Measurements from ENCODE around the gene CTNNA3.
"Not testable (repeated sequence)": the region's sequence is repeated elsewhere in the genome, so short reads cannot be mapped to it uniquely, and the experiment has no call there.

Gene CTNNA3

DNA sequence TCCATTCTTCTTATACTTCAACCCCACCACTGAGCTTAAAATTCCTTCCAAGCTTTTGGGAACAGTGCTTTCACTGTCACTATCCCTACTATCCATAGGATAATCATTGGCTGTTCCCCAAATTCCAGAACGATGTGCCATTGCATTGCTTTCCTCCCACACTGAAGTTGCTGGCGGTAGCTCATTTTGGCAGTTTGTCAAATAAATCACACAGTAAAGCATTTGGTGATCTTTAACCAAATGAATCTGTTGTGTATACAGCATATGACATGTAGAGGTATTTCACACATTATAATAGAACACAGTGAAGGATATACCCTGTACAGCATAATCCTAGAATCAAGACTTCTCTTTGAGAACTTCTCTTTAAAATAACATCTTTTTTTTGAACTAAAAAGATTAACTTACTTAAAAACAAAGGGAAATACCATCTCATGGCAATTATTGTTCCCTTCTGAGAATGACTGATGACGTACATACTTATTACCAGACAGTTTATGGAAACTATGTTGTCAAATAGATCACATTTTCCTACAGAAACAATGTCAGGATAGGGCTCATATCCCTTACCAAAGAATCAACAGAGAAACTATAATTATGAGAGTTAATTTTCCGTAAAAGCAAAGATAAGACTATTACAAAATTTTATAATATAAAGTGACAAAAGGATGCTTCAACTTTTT lies 93.6 kb downstream of the CTNNA3 start:
- DNase-seq (ENCODE audit: low read depth) = no peak

DNA sequence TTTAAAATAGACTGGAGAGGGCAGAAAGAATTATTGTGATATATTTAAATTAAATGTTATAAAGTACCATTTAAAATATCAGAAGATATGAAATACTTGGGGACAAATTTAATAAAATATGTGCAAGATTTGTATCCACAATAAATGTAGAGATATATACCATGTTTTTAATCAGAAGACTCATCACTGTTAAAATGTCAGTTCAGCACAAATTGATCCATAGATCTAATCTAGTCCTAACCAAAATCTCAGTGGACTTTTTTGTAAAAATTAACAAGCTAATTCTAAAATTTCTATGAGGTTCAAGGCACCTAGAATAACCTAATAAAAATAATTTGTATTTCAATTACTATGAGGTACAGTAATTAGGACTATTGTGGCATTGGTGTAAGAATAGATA lies 96.4 kb downstream of the CTNNA3 start:
- no peak for DNase-seq (ENCODE audit: low read depth)

DNA sequence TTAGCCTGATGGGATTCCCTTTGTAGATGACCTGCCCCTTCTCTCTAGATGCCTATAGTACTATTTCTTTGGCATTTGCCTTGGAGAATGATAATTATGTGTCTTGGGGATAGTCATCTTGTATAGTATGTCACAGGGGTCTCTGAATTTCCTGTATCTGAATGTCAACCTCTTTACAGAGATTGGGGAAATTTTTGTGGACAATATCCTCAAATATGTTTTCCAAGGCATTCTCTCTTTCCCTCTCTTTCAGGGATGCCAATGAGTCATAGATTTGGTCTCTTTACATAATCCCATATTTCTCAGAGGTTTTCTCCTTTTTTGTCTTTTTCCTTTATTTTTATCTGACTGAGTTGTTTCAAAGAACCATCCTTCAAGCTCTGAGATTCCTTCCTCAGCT lies 99.4 kb downstream of the CTNNA3 start:
- no peak for DNase-seq (ENCODE audit: low read depth)

DNA sequence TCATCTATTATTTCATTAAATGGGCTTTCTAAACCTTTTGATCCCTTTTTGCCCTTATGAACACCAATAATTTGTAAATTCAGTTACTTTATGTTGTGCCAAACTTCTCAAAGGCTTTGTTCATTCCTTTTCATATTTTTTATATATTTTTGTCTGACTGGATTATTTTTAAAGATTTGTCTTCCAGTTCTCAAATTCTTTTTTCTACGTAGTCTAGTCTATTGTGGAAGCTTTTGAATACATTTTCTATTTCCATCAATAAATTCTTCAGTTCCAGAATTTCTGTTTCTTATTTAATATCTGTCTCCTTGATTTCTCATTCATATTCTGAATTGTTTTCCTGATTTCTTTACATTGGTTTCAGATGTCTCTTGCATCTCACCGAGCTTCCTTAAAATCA lies 108.2 kb downstream of the CTNNA3 start:
- no peak for DNase-seq (ENCODE audit: low read depth)

DNA sequence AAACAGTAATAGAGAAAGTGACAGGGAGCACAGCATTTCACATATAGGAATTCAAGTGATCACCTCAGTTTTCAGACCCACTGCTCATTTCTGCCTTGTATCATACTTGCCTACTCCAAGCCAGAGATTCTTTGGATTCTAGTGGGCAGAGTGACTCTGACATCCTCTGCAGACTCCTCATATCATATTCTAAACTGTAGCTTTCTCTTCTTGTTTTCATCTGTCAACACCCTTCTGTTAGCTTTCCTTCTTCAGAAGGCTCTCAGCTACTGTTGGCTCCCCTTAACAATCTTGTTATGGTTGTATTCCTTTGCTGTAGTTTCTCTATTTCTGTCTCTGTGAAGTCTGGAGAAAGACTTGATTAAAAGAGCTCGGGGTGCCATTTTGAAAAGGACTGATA lies 120.5 kb downstream of the CTNNA3 start:
- no peak for DNase-seq (ENCODE audit: low read depth)

DNA sequence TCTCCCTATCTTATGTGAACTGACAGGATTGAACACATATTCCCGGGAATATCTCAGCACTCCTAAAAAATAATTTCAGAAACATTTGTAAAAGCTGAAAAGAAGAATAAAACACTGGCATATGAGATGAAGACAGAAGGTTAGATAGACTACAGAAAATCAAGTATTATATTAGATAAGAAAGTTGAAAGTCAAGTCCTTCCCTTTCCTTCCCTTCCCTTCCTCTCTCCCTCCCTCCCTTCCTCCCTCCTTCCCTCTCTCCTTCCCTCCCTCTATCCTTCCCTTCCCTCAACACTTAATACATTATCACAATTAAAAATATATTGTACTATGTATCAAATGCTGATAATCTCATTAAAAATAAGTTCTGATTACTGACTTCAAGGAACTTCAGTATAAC lies 122.5 kb downstream of the CTNNA3 start:
- no peak for DNase-seq (ENCODE audit: low read depth)

DNA sequence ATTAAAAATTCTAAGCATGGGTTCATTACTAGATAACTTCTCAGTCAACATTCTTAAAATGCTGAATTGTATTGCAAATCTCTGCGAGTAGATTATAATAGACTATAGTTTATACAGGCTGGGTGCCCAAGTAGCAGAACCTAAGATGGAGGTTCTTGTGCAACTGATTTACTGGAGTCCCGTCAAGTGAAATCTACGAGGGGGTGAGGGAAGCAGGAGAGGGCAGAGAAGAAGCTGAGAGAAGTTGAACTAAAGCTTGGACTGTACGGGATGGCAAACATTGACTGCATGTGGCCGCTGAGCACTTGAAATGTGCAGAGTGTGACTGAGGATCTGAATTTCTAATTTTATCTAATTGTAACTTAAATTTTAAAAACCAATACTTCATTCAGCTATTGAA lies 124.5 kb downstream of the CTNNA3 start:
- DNase-seq (ENCODE audit: low read depth) = no peak

DNA sequence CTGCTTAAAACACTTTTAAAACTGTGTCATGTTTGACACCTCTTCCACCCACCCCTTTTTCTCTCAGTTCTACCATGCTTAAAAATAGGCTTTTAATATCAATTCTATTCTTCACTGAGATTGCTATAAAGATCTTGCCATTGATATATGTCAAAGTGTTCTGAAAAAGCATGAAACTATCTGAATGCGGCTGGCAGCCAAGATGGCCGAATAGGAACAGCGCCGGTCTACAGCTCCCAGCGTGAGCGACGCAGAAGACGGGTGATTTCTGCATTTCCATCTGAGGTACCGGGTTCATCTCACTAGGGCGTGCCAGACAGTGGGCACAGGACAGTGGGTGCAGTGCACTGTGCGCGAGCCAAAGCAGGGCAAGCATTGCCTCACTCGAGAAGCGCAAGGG lies 137.7 kb downstream of the CTNNA3 start:
- DNase-seq (ENCODE audit: low read depth) = not testable (repeated sequence)

DNA sequence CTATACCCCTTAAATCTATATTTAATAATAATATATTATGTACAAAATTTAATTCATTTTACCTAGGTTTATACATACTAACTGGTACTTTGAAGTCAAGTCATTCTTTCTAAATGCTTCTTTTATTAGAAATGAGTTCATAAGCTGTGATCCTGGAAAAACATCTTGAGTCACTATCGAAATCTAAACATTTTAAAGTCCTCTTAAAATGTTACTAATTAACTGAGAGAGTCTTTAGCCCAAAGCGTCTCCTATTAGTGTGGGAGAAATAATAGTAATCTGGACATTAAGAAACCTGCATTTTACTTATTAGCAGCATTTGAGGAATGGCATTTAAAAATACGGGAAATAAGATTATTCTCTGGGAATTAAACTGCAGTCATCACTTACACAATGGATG lies 142.7 kb downstream of the CTNNA3 start:
- DNase-seq (ENCODE audit: low read depth) = no peak

DNA sequence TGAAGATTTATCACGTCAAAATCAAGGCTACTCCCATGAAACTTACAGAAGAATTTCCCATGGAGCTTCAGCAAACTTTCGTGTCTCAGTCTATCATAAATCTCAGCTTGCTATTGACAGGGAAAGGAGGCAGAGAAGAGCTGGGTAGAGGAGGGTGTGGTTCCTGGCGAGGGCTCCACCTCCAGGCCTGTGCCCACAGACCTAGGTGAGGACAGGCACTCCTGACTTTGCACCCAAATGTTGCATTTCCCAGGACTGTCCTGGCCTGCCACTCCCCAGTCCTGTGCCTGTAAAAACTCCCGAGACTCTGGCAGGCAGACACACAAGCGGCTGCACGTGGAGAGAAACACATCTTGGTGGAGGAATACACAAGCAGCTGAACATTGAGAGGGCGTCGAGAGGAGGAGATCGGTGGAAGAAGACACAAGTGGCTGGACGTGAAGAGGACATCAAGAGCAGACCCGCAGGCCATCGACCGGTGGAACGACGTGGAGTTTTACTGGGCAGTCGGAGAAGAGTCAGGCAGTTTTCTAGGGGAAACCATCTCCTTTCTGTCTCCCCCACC lies 145.1 kb downstream of the CTNNA3 start:
- no peak for DNase-seq (ENCODE audit: low read depth)

DNA sequence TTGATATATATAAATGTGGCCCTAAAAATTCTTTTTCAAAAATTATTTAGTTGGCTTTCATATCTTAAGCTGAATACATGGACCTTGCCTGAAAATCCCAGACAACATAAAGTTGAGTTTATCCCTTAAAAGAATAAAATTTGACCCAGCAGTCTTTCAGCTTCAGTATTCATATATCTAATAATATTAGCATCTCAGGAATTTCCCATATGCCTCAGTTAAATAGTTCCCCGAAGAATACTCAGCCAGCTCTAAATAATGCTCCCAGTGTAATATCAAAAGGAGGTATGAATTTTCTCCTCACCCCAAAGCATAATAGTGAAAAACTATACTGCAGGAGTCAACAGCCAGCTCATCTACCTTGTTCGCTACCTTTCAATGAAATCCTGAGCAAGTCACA lies 145.9 kb downstream of the CTNNA3 start:
- DNase-seq (ENCODE audit: low read depth) = no peak

DNA sequence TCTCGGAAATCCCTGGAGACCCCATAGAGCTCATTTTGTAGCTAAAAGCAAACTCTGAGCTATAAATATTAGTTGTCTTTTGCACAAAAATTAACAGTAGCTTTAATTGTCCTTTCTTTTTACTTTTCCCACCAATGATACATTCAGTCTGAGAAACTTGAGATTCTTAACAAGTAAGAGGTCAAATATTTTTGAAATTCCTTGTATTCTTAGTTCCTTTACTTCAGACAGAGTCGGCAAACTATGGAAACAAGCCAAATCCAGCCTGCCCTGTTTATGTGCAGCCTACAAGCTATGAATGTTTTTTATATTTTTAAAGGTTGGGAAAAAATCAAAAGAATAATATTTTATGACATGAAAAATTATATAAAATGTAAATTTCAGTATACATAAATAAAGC lies 146.6 kb downstream of the CTNNA3 start:
- DNase-seq (ENCODE audit: low read depth) = no peak

DNA sequence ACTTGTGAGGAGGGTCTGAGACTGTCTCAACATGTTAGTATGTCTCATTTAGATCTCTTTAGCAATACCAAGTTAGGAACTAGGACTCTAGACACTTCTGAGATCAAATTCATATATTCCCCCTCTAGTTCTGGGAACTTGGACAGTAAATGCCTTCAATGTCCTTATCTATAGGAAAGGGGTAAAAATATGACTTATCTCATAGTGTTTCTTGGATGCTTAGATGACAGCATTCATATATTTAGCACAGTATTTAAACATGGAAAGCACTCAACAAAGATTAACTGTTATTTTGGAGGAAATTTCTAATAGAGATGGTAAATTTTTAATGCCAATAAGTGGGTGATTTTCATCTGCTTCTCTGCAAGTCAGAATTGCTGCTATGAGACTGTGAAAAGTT lies 154.6 kb downstream of the CTNNA3 start:
- DNase-seq (ENCODE audit: low read depth) = no peak

DNA sequence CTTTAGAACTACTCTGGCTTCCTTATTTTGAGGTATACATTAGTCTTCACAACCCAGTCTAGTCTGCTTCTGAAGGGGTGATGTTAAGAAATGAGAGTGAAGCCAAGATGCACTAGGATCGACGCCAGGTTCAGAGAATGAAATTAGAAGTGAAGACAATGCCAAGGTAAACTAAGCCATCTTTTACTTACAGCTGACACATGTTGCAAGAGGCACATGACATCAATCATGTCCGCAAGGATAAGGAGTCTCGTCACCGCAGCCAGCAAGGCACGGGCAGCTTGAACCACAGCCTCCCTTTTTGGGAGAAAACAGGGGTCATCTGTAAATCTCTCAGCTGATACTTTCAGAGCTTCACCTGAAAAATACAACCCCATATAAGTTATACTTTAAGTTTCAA lies 156.7 kb downstream of the CTNNA3 start:
- no peak for DNase-seq (ENCODE audit: low read depth)

DNA sequence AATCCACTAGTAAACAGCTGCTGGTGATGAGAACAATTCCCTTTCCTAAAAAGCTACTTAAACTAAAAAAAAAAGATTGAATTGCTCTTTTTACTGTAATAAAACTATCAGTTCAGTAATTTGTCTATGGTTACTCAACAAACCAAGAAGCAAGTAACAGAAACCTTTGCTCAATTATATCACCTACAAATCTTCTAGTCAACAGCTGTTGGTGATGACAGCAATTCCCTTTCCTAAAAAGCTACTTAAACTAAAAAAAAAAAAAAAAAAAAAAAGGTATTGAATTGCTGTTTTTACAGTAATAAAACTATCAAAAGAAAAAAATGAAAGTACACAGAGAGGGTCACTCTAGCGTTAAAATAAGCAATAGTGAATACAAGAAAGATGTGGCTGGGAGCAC lies 158.1 kb downstream of the CTNNA3 start:
- no peak for DNase-seq (ENCODE audit: low read depth)

DNA sequence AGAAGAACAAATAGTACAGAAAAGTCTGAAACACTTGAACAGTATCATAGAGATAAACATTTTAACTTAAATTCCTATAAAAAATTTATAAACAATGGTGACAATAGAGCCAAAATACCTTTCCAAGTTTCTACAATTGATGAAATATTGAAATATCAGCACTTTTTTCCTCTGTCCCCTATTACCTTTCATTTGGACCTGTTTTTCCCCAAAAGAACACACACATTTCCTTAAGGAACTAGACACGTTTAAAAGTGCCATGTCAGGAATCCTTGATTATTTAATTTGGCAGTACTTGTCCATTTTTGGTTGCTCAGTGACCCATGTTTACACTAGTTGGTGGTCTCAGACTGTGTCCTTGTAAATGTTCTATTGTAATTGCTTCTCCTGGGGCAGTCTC lies 162.6 kb downstream of the CTNNA3 start:
- no peak for DNase-seq (ENCODE audit: low read depth)

DNA sequence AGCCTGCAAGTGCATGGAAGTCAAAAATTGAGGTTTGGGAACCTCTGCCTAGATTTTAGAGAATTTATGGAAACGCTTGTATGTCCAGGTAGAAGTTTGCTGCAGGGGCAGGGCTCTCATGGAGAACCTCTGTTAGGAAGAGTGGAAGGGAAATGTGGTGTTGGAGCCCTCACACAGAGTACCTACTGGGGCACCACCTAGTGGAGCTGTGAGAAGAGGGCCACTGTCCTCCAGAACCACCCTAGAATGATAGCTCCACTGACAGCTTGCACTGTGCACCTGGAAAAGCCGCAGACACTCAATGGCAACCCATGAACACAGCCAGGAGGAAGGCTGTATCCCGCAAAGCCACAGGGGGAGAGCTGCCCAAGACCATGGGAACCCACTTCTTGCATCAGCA lies 165.0 kb downstream of the CTNNA3 start:
- DNase-seq (ENCODE audit: low read depth) = not testable (repeated sequence)

DNA sequence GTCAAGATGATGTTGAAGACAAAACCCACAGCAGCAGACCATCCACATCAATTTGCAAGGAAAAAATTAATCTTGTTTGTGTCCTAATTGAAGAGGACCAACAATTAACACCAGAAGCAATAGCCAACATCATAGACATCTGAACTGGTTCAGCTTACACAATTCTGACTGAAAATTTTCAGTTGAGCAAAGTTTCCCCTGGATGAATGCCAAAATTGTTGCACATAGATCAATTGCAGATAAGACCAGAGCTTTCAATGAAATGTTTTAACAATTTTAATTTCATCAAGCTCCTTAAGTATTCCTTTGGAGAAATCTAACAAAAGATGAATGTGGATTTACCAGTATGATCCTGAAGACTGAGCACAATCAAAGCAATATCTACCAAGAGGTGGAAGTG lies 168.6 kb downstream of the CTNNA3 start:
- no peak for DNase-seq (ENCODE audit: low read depth)

DNA sequence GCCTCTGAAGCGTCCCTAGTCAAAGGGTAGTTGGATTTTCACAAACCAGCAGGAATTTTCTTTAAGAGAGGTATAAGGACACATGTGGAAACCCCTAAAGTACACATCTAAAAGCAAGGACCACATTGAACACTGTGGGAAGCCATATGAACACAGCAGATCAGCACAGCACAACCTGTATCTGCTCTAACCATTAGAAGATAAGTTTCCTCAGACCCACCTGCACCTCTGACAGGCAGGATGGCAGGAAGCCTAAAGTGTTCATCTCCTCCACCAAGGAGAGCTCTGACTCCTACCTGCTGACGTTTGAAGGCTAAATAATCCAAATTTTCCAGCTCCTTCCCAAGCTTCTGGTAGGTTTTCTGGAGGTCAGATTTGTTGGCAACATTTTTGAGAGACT lies 174.4 kb downstream of the CTNNA3 start:
- DNase-seq (ENCODE audit: low read depth) = no peak

DNA sequence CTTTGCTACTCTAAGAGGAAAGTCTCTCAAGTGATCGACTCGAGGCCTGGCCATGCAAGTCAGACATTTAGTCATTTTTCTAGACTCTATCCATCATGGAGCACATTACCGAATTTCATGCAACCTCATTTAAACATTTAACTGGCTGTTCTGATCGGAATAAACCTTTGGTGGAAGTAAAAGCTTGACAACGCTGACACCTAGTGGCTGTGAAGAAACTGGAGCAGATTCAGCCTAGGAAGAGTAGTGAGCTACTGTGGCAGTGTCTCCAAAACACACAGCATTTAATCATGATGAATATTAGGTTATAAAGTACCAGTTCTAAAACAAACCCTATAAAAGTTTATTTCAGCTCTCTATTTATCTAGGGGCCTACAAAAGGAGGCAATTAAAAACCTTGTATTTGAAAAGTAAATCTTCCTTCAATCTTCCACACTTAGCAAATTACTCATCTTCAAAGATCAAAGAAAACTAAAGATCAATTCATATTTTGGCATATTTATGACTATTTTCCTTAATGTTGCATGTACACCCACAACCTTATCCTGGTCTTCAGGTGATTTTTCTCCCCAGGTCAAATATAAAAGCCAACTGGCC lies 175.0 kb downstream of the CTNNA3 start:
- DNase-seq (ENCODE audit: low read depth) = no peak

DNA sequence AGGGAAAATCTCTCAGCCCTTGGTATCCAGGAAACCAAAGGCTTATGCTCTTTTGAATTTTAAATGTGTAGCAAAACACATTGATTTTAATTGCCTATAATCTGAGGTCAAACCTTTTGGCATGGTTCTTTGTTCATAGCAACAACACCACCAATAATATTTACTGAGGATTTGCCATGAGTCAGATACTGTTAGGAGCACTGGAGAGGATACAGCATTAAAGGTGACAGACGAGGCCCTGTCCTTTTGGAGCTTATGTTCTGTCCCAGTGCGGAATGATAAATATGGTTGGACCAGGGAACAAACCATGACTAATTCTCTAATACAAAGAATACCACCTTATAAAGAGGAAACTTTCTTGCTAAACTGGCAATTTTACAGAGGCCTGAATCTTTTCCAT lies 176.6 kb downstream of the CTNNA3 start:
- DNase-seq (ENCODE audit: low read depth) = no peak

DNA sequence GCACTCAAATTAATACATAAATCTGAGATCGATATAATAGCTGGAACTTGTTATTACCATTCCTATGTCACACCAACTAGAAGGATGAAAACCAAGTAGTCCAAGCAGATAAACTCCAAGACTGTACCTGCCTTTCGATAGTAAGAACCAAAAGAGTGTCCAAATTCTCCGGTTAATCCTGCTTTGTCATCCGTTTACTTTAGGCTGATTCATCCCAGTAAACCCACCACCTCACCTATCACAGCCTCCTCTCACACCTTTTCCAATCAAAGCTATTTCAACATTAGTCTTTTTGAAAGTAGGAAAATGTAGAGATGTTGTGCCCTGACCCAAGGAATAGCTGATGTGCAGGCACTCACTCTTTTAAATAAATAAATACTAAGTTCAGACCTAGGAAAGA lies 177.2 kb downstream of the CTNNA3 start:
- DNase-seq (ENCODE audit: low read depth) = no peak

DNA sequence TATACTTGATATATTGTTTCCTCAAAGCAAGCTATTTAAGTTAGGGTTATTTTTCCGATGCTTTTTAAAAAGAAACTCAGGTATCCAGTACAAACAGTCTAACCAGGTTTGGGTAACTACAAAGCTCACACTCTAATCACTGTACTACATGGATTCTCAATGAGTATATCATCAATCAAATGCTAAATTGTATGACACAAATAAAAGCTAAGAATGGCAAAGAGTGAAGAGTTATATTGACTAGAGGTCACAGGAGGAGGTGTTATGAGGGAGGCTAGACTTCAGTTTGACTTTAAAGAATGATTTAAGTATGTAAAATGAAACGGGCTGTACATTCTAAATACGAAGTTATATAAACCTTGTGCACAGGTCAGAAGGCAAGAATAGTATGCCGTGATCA lies 178.0 kb downstream of the CTNNA3 start:
- DNase-seq (ENCODE audit: low read depth) = no peak

DNA sequence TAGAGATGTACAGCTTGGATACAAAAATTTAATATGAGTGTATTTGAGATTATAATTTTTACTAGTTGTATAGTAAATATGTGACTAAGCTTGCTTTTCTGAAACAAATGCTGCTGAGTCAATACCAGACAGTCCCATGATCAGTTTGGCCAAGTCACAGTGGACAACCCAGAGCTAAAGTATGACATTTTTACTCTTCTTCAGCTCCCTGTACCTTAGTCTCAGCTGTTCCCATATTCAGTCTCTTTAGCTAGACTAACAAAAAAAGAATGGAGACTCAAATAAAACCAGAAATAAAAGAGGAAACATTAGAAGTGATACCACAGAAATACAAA lies 189.3 kb downstream of the CTNNA3 start:
- no peak for DNase-seq (ENCODE audit: low read depth)
